Brain pericyte (primary cell): ENCODE measurements around the gene RASSF5.

Experiments used
- DNase-seq: peaks from one replicate; pipeline ENCODE4 v3.0.0-alpha.2; 2012; ENCODE audit warnings: low read depth, low spot score

RASSF5 gene

GRCh38 chr1:206497363-206497762 is 10.0 kb upstream of the RASSF5 start:
- no peak for DNase-seq

- DNase-seq = no peak
These were observed 9.6 kb upstream of the RASSF5 start for GRCh38 chr1:206497774-206498173.

GRCh38 chr1:206498685-206499084 is 8.6 kb upstream of the RASSF5 start:
- DNase-seq = no peak

- DNase-seq = no peak
These were observed 7.3 kb upstream of the RASSF5 start for GRCh38 chr1:206500046-206500445.

DNA sequence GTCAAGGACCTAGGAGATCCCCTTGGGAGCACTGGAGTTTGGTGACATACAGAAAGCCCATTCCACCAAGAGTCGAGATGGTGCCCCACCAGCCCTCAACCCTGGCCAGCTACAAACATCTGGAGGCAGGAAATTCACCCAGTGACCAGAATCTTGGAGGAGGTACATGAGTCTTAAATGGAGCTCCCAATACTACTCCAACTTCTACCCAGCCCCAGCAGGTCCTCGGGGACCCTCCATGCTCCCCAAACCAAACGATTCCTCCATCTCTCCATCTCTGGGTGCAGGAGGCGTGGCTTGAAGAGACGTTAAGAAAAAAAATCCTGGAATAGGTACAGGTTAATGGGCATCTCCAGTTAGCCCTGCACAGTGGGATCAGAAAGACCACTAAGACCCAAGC is 5.5 kb upstream of the RASSF5 start:
- DNase-seq = no peak

DNA sequence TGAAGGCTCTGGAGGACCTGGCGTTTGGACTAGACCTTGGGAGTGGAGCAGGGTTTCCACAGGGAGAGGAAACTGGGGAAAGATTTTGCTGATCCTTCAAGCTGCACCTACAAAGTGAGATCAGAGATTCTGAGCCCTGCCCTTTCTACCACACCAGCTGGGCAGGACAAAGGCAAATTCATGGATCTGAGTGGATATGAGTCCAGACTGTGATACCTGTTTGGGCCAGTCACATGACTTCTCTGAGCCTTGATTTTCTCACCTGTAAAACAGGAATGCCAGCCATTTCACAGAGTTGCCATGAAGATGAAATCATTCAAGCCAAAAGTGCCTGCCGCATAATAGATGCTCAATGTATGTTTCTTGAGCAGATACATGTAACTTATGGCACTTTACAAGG is 4.9 kb upstream of the RASSF5 start:
- no peak for DNase-seq

GRCh38 chr1:206502812-206503211 is 4.5 kb upstream of the RASSF5 start:
- no peak for DNase-seq

GRCh38 chr1:206503591-206504362 is 3.6 kb upstream of the RASSF5 start:
- peak; percentile 55 for DNase-seq

GRCh38 chr1:206504363-206504713 is 3.0 kb upstream of the RASSF5 start:
- no peak for DNase-seq

DNA sequence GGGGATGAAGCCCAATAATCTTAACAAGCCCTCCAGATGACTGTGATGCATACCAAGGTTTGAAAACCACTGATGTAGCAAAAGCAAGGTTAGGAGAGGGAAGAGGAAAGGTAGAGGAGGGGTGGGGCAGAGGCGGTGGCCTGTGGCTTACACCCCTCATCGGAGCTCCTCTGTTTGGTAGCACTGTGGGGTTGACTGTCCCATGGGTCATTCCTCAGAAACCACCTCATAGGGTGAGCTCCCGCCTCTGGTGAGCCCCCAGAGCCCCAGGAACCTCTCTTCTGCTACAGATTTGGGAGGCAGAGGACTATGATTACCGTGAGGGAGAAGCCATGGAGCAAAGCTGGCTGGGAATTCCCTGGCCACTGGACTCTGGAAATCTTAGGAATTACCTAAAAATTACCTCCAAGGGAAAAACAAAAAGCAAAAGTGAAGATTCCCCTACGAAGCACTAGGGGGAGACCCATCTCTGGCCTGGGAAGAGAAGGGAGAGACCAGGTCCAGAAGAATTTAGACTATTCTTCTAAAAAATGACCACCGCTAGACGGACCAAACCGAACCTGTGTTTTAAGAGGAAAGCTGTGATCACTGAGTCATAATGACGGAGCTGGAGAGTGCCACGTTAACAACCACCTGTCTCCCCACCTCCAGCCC is 1.5 kb upstream of the RASSF5 start:
- no peak for DNase-seq

DNA sequence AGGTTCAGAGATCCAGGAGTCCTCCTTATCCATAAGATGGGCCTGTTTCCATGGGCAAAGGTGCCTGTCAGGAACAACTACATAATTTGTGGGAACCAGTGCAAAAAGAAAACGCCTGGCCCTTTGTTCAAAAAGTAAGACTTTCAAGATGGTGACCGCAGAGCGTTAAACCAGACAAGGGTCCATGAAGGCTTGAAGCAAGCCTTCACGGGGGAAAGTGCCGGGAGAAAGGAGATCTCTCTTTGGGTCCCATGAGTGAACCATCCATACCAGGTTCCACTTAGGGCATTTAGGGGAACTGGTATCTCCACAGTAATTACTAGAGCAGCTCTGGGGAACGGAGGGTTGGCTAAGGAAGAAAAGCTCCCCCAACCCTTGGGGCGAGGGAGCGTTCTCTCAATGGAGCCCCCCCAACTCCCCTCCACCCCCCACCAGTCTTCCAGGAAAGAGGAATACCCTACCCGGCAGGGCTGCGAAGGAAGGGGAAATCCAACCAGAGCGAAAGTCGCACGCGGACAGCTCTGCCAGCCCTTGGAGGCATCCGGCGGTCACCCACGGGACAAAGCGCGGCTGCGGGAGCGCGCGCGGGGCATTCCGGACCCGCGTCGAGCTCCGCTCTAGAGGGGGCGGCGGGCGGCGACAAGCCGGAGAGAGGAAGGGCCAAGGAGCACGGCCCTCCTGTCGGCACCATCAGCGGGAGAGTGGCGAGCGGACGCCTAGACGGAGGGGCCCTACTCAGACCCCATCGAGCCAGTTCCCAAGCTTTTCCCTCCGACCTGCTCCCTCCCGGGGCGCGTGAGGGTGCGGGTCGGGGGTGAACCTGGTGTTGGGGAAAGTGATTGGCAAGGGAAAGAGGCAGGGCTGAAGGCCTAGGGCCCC is 687 bp upstream of the RASSF5 start:
- DNase-seq = no peak

DNA sequence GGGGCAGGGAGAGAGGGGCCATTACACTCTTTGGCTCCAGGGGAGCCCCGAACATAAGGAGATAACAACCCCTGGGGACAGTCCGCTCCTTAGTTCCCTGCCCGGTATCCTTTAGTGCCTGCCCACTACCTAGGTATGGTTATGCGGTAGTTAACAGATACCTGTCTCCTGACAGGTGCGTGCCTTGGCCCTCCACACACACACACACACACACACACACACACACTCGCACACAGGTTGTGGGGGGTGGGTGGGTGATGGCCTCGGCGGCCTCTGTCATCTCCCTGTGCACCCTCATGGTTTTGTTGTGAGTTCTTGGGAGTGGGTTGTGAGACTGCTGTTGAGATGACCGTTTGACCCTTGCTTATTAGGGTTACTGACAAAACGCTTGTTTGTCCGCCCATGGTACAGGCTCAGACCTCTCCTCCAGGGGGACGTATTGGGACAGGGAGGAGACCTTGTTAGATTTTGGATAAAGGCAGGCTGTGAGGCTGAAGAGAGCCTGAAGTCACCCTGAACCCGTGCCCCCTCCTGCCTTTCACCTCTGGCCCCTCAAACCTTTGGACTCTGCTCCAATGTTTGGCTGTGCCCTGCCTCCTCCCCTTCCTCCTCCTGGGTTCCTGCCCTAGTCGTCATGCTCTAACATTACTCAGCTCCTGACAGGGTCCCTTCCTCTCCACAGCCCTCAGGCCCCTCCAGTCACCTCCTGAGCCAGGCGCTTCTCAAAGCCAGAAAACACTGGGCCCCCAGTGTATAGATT is 979 bp downstream of the RASSF5 start:
- no peak for DNase-seq

- no peak for DNase-seq
These were observed 1.6 kb downstream of the RASSF5 start for GRCh38 chr1:206508956-206509355.

DNA sequence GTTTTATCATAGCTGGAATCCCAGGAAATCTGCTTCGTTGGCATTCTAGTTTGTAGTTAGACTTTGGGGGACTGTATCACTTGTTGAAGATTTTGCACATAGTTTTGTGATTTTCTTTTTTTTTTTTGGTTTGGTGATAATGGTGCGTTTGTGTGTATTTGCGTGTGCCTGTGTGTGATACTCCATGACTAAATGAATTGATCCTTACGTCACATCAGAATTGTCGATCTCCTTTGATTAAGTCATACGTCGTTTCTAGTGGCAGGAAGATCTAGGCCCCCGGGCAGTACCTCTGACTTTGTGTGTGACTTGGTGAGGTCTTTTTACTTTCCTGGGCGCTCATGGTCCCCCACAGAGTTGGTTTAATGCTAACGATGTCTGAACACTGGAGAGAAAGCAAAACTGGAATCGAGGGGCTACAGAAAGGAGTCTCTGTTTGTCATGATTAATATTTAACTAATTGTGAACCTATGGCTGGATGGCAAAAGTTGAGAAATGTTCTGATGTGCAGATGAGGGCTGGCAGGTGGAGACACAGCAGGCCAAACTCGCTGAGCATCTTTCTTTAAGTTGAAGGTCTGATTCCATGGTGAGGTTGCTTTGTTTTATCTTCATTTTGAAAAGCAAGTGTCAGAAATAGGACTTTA is 2.4 kb downstream of the RASSF5 start:
- no peak for DNase-seq

DNA sequence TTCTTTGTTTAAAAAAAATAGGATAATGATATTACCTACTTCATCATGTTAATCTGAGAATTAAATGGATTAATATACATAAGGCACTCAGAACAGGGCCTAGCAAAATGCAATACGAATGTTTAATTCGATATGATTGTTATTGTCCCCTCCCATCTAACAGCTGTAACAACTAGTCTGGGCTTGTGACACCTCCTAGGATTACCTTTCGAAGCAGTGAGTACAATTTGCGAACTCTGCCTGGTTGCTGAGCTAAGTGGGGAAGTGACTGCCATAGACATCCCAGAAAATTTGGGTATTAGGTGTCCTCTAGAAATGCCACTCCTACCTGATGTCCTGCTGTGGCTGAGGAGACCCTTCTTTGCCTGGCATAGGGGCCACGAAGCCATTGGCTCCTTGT is 3.0 kb downstream of the RASSF5 start:
- no peak for DNase-seq

DNA sequence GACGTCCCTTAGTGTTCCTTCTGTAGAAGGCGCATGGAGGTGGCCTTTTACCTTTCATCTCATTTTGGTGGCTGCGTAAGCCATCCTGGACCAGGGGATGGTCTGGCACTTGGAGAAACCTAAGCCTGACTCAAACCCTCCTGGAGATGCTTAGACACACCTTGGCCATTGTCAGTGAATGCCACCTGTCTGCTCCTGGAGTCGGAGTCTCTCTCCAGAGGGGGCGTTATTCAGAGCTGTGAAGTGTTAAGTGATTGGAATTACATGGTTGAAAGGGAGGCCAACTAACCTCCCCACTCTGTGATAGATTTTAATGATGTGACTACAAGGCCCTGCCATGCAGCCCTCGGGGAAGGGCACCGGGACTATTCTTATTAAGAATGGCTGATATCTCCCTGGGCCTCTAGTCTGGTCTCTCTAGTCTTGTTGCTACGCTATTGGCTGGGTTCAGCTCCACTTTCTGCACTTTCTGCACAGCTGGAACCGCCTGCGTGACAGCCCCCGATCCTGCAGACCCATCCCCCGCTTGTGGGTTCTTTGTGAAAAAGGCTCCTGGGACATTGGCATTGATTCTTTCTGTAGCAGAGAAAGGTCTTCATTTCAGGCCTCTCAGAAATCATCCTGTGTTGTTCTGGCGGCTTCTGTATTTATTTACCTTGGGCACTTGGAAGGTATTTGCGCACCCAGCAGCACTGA is 4.2 kb downstream of the RASSF5 start:
- DNase-seq = no peak

- no peak for DNase-seq
These were observed 4.9 kb downstream of the RASSF5 start for GRCh38 chr1:206512058-206512850.

DNA sequence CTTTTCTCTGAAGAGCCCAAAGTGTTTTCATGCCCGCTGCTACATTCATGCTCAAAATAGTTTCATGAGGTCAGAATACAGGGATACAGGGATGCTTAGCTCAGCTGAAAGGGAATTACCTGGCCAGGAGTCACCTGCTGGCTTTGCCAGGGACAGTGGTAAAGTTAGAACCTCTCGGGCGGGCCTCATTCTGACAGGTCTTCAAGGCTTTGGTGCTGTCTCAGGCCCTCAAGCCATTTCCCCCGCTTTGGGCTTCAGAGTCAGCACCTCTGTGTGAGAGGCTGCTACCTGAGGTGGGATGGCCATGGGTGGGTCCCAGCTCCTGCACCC is 5.5 kb downstream of the RASSF5 start:
- DNase-seq = no peak

GRCh38 chr1:206513312-206514111 is 6.2 kb downstream of the RASSF5 start:
- no peak for DNase-seq
